Measurements from ENCODE around the gene NHLH2. TPM values are rescaled to one million over a fixed set of nuclear protein-coding genes. Genes with fewer than 3 reads are reported as not detected.

The NHLH2 gene
- total and polyA plus RNA-seq, 10 of the 15 experiments (the other 5 are each of a cell fraction or from before 2014, with no cell fraction given): 0.01 to 0.08 (median 0.05) TPM; not detected in 6

GRCh38 chr1:115879977-115880376 is 39.1 kb upstream of the NHLH2 start (continued):
- TF ChIP-seq FOXK2 (IDR thresholded peaks at IDR 0.05) (no peak), E2F4 (IDR thresholded peaks at IDR 0.05; ENCODE audit: low read depth, low read length) (no peak), TCF12 (IDR thresholded peaks at IDR 0.05; ENCODE audit: low read depth, low read length) (no peak), SP1 (IDR thresholded peaks at IDR 0.05; ENCODE audit: low read depth, low read length) (no peak), MYB (IDR thresholded peaks at IDR 0.05; ENCODE audit: borderline replicate concordance, low read depth, low read length) (no peak), ESRRA (IDR thresholded peaks at IDR 0.05; ENCODE audit: low read length) (no peak), ZBED1 (IDR thresholded peaks at IDR 0.05; ENCODE audit: borderline replicate concordance) (no peak), RCOR1 (conservative IDR thresholded peaks at IDR 0.05; ENCODE audit: low read depth, low read length) (no peak), BCL11A (IDR thresholded peaks at IDR 0.05; ENCODE audit: low read depth, low read length) (no peak), SUPT20H (IDR thresholded peaks at IDR 0.05; ENCODE audit: borderline replicate concordance, control insufficient read depth, low read depth, low read length) (no peak), NR2C1 (IDR thresholded peaks at IDR 0.05) (no peak)
- TF ChIP-seq, protein P1, sequence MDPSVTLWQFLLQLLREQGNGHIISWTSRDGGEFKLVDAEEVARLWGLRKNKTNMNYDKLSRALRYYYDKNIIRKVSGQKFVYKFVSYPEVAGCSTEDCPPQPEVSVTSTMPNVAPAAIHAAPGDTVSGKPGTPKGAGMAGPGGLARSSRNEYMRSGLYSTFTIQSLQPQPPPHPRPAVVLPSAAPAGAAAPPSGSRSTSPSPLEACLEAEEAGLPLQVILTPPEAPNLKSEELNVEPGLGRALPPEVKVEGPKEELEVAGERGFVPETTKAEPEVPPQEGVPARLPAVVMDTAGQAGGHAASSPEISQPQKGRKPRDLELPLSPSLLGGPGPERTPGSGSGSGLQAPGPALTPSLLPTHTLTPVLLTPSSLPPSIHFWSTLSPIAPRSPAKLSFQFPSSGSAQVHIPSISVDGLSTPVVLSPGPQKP (IDR thresholded peaks at IDR 0.05; ENCODE audit: low read depth, low read length): no peak

DNA sequence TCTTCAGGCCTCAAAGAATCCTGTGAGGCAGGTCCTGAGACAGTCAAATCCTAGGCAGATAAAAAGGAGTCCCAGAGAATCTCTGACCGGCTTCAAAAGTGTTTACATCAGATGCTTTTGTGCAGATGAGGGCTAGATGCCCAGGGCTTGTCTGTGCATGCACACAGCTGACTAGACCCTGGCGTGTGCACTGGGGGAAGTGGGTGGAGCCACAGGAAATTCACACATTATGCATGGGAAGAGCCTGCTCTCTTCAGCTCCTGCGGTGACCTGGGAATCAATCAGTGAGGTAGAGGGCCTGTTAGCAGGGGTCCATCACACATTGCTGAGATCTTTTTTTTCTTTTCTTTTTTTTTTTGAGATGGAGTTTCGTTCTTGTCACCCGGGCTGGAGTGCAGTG is 36.6 kb upstream of the NHLH2 start:
- Histone ChIP-seq H3K4me1 (ENCODE audit: control insufficient read depth, insufficient read depth, low read length) (no peaks in the 10 kb centered on the region), H3K79me2 (ENCODE audit: control insufficient read depth, insufficient read depth, low read length) (no peaks in the 10 kb centered on the region), H3K27me3 (replicated peaks in 1 of 2; ENCODE audit: control insufficient read depth in 2 of 2, insufficient read depth in 2 of 2, low read length in 1 of 2) (no peaks in the 10 kb centered on the region), H4K20me1 (ENCODE audit: control insufficient read depth, insufficient read depth) (no peaks in the 10 kb centered on the region), H3K9me3 (replicated peaks; ENCODE audit: control insufficient read depth, insufficient read depth, low read length) (no peaks in the 10 kb centered on the region), H2AFZ (ENCODE audit: control insufficient read depth, low read depth, low read length) (no peak overlapping the region), H3K9ac (ENCODE audit: control insufficient read depth, insufficient read depth, low read length) (no peak overlapping the region), H3K27ac (ENCODE audit: control insufficient read depth, insufficient read depth) (no peak overlapping the region), H3K4me2 (ENCODE audit: control insufficient read depth, insufficient read depth) (no peak overlapping the region), H3K4me3 (no peak overlapping the region), H3K36me3 (ENCODE audit: control insufficient read depth in 2 of 2, insufficient read depth in 2 of 2, low read length in 1 of 2) (no peaks in the 10 kb centered on the region)
- ChIA-PET POLR2A (no interaction called here), SMC1A (ENCODE audit: uncharacterized antibody, unreplicated experiment) (no interaction called here), CTCF (no interaction called here), RAD21 (ENCODE audit: unreplicated experiment) (no interaction called here)
- DNase-seq (ENCODE audit: low read depth, low spot score) (no peak), FAIRE-seq (no peak), ATAC-seq (no peak)
- no TSS peak for BruUV-seq (replicated peaks)
- in situ Hi-C loops (cut with MboI): no loop called here
- WGBS (ENCODE audit: insufficient coverage, insufficient replicate concordance, low lambda C conversion rate, missing lambda C conversion rate): 16% methylated on average over 4 of the region's 5 CpGs
- intact Hi-C loops (cut with micrococcal nuclease; ENCODE audit: unreplicated experiment): no loop called here
- TF ChIP-seq CBX3 (IDR thresholded peaks at IDR 0.05; ENCODE audit: borderline replicate concordance, low read depth) (no peak), NRF1 (conservative IDR thresholded peaks at IDR 0.05; ENCODE audit: low read depth, low read length) (no peak), USF1 (IDR thresholded peaks at IDR 0.05; ENCODE audit: borderline replicate concordance, extremely low read length, insufficient read depth, low read depth, low read length) (no peak), ZNF592 (IDR thresholded peaks at IDR 0.05) (no peak), STAT3 (IDR thresholded peaks at IDR 0.05; ENCODE audit: low read depth, low read length) (no peak), CHD4 (IDR thresholded peaks at IDR 0.05) (no peak)
- TF ChIP-seq, protein P2, sequence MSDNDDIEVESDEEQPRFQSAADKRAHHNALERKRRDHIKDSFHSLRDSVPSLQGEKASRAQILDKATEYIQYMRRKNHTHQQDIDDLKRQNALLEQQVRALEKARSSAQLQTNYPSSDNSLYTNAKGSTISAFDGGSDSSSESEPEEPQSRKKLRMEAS (IDR thresholded peaks at IDR 0.05; ENCODE audit: low read depth, low read length): no peak

Measured in GM12878 (cell line).